Right lobe of liver (tissue), 6 donors: ENCODE results near the gene OXER1. TPM values are rescaled to one million over a fixed set of nuclear protein-coding genes. Genes with fewer than 3 reads are reported as not detected.

Experiments
- ATAC-seq, 4 donors: fragments of 200-7000 bp; cut with Tn5 transposase; one replicate each; pipeline ENCODE4 v1.9.1; 2020; ENCODE audit warnings: mild to moderate bottlenecking in 4 of 4, moderate library complexity in 4 of 4
- DNase-seq, 3 donors: peaks; one replicate each; pipeline ENCODE4 v3.0.0-alpha.2; 2020
- H3K27ac ChIP-seq, 3 donors: fragments of 200-600 bp; one replicate each; pipeline ENCODE4 v1.8.0; 2022
- H3K27me3 ChIP-seq, 2 donors: fragments of 200-600 bp; one replicate each; pipeline ENCODE4 v1.8.0; 2022
- H3K36me3 ChIP-seq, 4 donors: fragments of 200-600 bp; sonication (generic) in 1 of 4; one replicate each; pipeline versions ENCODE4 v1.5.1 to v1.8.0; 2017 to 2022; ENCODE audit warnings: control low read depth in 1 of 4
- H3K4me1 ChIP-seq, 4 donors: fragments of 200-600 bp; sonication (generic) in 1 of 4; one replicate each; pipeline versions ENCODE4 v1.5.1 to v1.8.0; 2017 to 2022; ENCODE audit warnings: control low read depth in 1 of 4
- H3K4me3 ChIP-seq, 3 donors: fragments of 200-600 bp; one replicate each; pipeline ENCODE4 v1.8.0; 2022
- H3K9me3 ChIP-seq, 4 donors: fragments of 200-600 bp; sonication (generic) in 1 of 4; one replicate each; pipeline versions ENCODE4 v1.5.1 to v1.8.0; 2017 to 2022; ENCODE audit warnings: control low read depth in 1 of 4
- POLR2A ChIP-seq: fragments of 450-650 bp; IDR thresholded peaks from one replicate; pipeline ENCODE4 v1.6.1; 2017; ENCODE audit warnings: antibody characterized with exemption, mild to moderate bottlenecking
- WGBS: methylation state at CpG from one replicate; pipeline ENCODE4 v1.1.6; 2018; ENCODE audit warnings: low coverage, low lambda C conversion rate; ENCODE audit not compliant: insufficient coverage; ENCODE audit errors: missing lambda C conversion rate; 5-methylcytosine and 5-hydroxymethylcytosine counted together
- intact Hi-C, 2 donors: fragments of 100-400 bp; cut with DNase I; formaldehyde crosslinking; loops; one replicate each; pipeline versions ENCODE4 v1.11.2 to v1.14.1; 2022
- total RNA-seq, 6 experiments: library from RNA; depleted of rRNA in 2 of 6; stranded (reverse); fragments of >200 nt in 2 of 6; fragmentation: NEBNext Ultra II Directional in 3 of 6; extraction: Animal tissue kit (Norgen Biotek cat#: 25700) in 3 of 6; gene quantifications; one replicate each; pipeline versions ENCODE4 v1.1.0 to v1.2.4, GENCODE V29; 2016 to 2023
- TF ChIP-seq, protein P1 (sequence below), 4 donors: fragments of 200-600 bp in 3 of 4; fragments of 450-650 bp in 1 of 4; IDR thresholded peaks; one replicate each; pipeline versions ENCODE4 v1.5.1 to v1.8.0; 2016 to 2022; ENCODE audit warnings: antibody characterized with exemption in 4 of 4, mild to moderate bottlenecking in 2 of 4
- donor health status: DM: no; HTN: yes; CAD: no.
- donor health status: DM: no; HTN: no; CAD: no.
- donor health status: DM: no; HTN: no; CAD: no.
- donor health status: DM: no; HTN: yes; CAD: no.
- donor health status: DM: no; HTN: yes; CAD: no.

Gene OXER1
- total RNA-seq, 6 experiments from 2014 or later, result 5.3 to 29.4 (median 10.7) TPM

- TF ChIP-seq, protein P1, sequence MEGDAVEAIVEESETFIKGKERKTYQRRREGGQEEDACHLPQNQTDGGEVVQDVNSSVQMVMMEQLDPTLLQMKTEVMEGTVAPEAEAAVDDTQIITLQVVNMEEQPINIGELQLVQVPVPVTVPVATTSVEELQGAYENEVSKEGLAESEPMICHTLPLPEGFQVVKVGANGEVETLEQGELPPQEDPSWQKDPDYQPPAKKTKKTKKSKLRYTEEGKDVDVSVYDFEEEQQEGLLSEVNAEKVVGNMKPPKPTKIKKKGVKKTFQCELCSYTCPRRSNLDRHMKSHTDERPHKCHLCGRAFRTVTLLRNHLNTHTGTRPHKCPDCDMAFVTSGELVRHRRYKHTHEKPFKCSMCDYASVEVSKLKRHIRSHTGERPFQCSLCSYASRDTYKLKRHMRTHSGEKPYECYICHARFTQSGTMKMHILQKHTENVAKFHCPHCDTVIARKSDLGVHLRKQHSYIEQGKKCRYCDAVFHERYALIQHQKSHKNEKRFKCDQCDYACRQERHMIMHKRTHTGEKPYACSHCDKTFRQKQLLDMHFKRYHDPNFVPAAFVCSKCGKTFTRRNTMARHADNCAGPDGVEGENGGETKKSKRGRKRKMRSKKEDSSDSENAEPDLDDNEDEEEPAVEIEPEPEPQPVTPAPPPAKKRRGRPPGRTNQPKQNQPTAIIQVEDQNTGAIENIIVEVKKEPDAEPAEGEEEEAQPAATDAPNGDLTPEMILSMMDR (IDR thresholded peaks at IDR 0.05), result no peak
- no peak for TF ChIP-seq POLR2A
- ATAC-seq (peak in 3 of 4 donors; percentile 56 to 63 (median 61)), DNase-seq (no peak)
- peaks cover 0 to 13% (median 0%) of the 10 kb centered on the region in 4 donors for H3K4me1 ChIP-seq
- intact Hi-C loops, result no loop called here
- H3K27ac ChIP-seq, result no peak overlapping the region
- no peak overlapping the region for H3K4me3 ChIP-seq
- 52% methylated on average over 2 of the region's 2 CpGs for WGBS
- H3K9me3 ChIP-seq, result no peaks in the 10 kb centered on the region
- H3K27me3 ChIP-seq, result no peaks in the 10 kb centered on the region
- no peaks in the 10 kb centered on the region for H3K36me3 ChIP-seq
Observed at GRCh38 chr2:42800981-42801380, 37.0 kb upstream of the OXER1 start.

DNA sequence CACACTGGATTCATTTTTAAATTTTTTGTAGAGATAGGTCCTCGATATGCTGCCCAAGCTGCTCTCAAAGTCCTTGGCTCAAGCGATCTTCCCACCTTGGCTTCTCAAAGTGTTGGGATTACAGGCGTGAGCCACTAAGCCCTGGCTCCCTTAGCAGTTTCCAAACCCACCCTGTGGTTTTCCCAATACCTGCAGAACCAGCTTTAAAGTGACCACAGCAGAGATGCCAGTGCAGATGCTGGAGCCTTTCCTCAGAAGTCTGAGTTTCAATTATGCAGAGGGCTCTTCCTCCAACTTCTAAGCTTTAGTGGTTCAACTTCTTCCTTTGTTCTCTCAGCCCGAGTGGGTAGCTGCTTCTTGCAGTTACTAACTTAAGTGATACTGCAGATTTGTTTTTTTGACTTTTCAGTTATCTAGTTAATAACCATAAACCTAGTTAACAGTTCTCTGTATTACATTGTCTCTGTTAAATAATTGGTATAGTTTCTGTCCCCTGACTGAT lies 36.6 kb upstream of the OXER1 start:
- Histone ChIP-seq H3K9me3 (no peaks in the 10 kb centered on the region), H3K27ac (no peak overlapping the region), H3K4me3 (no peak overlapping the region), H3K4me1 (peaks cover 0 to 17% (median 0%) of the 10 kb centered on the region in 4 donors), H3K36me3 (no peaks in the 10 kb centered on the region), H3K27me3 (no peaks in the 10 kb centered on the region)
- no peak for TF ChIP-seq POLR2A
- TF ChIP-seq, protein P1 (IDR thresholded peaks at IDR 0.05), result no peak
- 87% methylated on average over 4 of the region's 4 CpGs for WGBS
- peak in 1 of 4 donors; percentile 5 for ATAC-seq
- intact Hi-C loops, result no loop called here
- no peak for DNase-seq

- intact Hi-C loops, result no loop called here
- DNase-seq (no peak), ATAC-seq (peak in 2 of 4 donors; percentile 6 to 21)
- no peak overlapping the region for H3K4me3 ChIP-seq
- no peaks in the 10 kb centered on the region for H3K9me3 ChIP-seq
- H3K27ac ChIP-seq, result no peak overlapping the region
- no peaks in the 10 kb centered on the region for H3K27me3 ChIP-seq
- TF ChIP-seq, protein P1 (IDR thresholded peaks at IDR 0.05), result no peak
- TF ChIP-seq POLR2A, result no peak
- H3K36me3 ChIP-seq, result no peaks in the 10 kb centered on the region
- peaks cover 0 to 20% (median 0%) of the 10 kb centered on the region in 4 donors for H3K4me1 ChIP-seq
- 47% methylated on average over 4 of the region's 4 CpGs for WGBS
Observed at GRCh38 chr2:42799881-42800280, 35.9 kb upstream of the OXER1 start.

GRCh38 chr2:42797281-42797680 lies 33.3 kb upstream of the OXER1 start:
- H3K27ac ChIP-seq, result no peak overlapping the region
- TF ChIP-seq POLR2A, result no peak
- TF ChIP-seq, protein P1 (IDR thresholded peaks at IDR 0.05), result no peak
- WGBS, result 80% methylated on average over 6 of the region's 6 CpGs
- no peaks in the 10 kb centered on the region for H3K36me3 ChIP-seq
- no peak for ATAC-seq
- no peaks in the 10 kb centered on the region for H3K27me3 ChIP-seq
- no peak for DNase-seq
- no peaks in the 10 kb centered on the region for H3K9me3 ChIP-seq
- intact Hi-C loops, result no loop called here
- H3K4me1 ChIP-seq, result peaks cover 0 to 20% (median 0%) of the 10 kb centered on the region in 4 donors
- no peak overlapping the region for H3K4me3 ChIP-seq
